HG03066 (cell line): ENCODE data around the gene ETDC.

ENCODE experiments used
- ATAC-seq: cut with Tn5 transposase; IDR thresholded peaks from one replicate; pipeline ENCODE4 v1.9.1; 2021; ENCODE audit warnings: low read depth; ENCODE audit not compliant: unreplicated experiment

Gene ETDC

GRCh38 chrX:135345107-135345589, 35.9 kb downstream of the ETDC start:
- no peak for ATAC-seq

GRCh38 chrX:135346975-135347374, 37.7 kb downstream of the ETDC start:
- ATAC-seq: no peak

GRCh38 chrX:135347381-135348016, 38.2 kb downstream of the ETDC start:
- no peak for ATAC-seq

- ATAC-seq: no peak
Measured at GRCh38 chrX:135354288-135354687, 45.0 kb downstream of the ETDC start.
